Stimulated activated CD8-positive, alpha-beta memory T cell treated with anti-CD3 and anti-CD28 coated beads, Interleukin-12 subunit alpha, Interleukin-12 subunit beta, amount 100 ng/mL, for 4 hours (primary cell): ENCODE data around the gene SCART1.
"Not testable (repeated sequence)": the region's sequence is repeated elsewhere in the genome, so short reads cannot be mapped to it uniquely, and the experiment has no call there.

Experiments
- DNase-seq: peaks from one replicate; pipeline ENCODE4 v3.0.0-alpha.2; 2020; ENCODE audit warnings: low read depth

The SCART1 gene

DNA sequence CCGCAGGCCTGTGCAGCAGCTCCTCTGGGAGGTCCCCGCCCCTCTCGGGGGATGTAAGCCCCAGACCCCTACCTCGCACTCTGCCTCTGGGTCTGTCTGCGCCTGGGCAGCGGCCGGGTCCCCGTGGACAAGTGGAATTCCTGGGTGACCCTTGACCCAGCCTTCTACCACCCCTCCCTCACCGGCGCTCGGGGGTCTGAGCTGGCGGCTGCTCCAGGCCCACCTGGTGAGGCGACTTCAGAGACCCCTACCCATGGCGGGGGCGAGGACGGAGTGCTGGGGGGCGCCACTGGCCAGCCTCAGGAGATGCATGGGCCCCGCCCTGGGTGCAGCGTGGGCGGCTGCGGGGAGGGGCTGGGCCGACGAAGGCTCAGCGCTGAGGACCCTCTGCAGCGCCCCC, 21.0 kb upstream of the SCART1 start:
- not testable (repeated sequence) for DNase-seq

DNA sequence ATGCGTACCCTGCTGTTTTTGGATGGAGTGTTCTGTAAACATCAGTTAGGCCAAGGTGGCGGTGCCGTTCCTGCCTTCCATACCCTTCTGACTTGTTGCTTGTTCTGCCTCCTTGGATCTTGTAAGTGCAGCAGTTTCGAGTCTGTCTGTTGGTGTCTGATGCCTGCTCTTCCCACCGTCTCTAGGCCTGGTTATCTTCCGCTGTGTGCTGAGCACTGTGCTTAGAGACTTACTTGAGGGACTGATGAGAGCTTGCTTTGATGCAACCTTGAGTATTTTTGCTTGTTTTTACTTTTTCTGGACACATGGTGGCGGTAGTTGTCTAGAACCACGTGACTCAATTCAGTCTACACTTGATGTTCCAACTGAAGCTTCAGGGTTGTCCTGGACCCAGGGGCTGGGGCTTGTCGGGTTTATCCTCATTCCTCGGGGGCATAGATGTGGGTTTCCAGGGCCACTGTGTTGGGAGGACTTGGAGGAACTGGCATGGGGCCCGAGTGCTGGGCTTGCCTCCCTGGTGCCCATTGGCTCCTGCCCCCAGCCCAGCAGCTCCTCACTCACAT, 15.0 kb upstream of the SCART1 start:
- DNase-seq, result no peak

DNA sequence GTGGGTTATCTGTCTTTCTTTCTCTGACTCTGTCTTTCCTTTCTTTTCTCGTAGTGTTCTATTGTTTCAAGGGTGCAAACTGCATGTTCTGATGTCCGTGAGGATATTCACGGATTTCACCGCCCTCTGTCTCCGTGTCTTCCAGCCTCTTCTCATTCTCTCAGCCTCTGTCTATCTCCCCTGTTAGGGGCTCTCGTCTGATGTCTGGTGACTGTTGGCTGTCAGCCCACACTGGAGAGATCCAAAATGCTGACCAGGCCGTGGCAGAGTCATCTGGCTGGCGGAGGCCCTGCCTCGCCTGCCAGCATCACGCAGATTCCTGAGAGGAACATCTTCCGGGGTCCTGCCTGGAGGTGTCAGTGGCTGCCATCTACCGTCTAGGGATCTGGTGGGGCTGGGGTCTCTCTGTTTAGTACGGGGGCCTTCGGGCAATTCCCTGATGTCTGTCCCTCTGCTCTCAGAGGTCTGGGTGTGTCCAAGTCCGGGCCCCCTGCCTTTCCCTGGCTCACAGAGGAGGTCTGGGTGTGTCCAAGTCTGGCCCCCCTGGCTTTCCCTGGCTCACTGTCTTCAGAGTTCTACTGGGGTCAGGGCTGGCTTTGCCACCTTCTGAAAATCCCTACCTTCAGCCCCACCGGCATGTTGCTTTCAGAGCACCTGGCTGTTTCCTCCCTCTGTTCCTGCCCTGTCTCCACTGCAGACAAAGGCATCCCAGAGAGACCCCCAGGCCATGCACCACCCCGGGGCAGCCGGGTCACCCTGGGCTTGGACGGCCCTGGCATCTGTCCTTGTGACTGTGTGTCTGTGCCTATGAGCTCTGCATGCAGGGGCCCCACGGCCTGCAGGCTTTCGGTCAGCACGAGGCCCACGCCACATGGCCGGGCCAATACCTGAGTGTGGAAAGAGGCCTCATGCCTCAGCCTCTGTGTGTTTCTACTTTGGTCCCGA, 14.0 kb upstream of the SCART1 start:
- DNase-seq, result no peak

DNA sequence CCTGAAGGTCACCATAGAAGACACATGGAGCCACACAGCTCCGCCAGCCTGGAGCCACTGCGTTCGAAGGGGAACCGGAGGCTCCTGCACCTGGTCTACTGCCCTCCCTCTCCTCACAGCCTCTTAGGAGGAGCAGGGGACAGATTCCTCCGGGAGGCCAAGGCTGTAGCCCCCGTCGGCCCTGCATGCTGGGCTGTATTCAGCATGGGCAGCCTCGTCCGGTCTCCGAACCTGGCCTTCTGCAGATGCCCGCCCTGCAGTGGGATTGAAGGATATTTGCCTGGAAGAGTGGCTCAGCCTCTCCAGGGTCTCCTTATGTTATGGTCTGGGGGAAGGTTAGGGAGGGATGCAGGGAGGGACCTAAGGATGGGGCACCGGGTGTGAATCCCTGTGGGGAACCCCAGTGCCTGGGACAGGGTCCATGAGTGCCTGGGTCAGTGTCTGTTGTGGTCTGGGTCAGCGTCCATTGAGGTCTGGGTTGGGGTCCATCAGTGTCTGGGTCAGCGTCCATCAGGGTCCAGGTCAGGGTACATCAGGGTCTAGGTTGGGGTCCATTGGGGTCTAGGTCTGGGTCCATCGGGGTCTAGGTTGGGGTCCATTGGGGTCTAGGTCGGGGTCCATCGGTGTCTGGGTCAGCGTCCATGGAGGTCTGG, 13.0 kb upstream of the SCART1 start:
- DNase-seq, result no peak

DNA sequence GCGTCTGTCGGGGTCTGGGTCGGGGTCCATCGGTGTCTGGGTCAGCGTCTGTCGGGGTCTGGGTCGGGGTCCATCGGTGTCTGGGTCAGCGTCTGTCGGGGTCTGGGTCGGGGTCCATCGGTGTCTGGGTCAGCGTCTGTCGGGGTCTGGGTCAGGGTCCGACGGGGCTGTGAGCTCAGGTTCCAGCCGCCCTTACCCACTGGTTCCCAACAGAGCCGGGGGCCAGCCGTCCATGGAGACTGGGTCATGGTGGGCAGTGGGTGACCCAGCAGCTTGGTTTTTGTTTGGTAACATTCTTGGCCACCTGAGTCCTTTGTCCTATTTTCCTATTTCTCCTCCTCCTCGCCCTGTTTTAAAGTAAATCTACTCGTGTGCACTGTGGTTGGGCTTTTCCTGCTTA, 12.4 kb upstream of the SCART1 start:
- not testable (repeated sequence) for DNase-seq

DNA sequence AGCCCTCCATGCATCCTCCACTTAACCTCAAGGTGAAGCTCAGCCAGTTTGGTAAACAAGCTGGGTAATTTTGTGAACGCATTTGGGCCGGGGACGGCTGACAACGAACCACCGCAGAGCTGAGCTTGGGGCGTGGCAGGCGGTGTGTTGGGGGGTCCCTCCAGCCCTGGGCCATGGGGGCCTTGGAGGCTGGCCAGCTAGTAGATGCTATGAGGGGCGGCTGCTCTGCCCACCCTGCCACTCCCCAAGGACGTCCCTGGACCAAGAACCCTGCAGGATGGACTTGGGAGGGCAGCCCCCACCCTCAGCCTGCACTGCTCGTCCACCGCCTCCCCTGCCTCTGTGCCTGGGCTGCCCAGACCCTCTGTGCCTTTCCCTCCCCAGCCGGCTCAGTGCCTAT, 12.0 kb upstream of the SCART1 start:
- DNase-seq, result no peak

DNA sequence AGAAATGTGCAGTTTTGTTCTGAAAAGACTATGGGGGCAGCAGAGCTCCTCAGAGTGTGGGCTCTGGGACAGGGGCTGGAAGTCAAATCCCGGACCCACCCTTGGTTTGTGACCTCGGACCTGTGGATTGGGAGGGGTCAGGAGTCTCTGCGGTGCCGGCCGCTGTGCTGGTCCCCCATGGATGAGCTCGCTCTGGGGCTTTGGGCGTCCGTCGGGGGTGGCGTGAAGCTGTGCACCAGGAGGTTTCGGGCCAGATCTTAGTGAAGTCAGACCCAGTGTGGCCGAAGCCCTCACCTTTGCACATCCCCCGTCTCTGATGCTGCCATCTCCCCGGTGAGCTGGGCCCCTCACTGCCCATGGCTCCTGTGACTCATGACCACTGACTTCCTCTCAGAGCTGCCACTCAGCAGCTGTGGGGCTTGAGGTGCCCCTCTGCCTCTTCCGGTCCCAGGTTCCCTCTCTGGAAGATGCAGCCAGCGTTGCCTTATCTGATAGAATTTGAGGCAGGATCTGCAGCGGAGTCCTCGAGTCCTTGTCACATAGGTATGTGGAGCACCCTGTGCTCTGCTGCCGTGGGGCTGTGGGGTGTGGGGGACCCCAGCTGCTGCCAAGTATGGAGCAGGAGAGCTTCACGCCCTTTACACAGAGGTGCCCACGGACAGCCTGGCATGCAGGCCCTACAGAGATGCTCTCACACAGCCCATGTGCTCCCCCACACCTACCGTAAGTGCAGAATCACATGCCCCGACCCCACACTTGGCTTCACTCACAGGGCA, 11.4 kb upstream of the SCART1 start:
- no peak for DNase-seq

DNA sequence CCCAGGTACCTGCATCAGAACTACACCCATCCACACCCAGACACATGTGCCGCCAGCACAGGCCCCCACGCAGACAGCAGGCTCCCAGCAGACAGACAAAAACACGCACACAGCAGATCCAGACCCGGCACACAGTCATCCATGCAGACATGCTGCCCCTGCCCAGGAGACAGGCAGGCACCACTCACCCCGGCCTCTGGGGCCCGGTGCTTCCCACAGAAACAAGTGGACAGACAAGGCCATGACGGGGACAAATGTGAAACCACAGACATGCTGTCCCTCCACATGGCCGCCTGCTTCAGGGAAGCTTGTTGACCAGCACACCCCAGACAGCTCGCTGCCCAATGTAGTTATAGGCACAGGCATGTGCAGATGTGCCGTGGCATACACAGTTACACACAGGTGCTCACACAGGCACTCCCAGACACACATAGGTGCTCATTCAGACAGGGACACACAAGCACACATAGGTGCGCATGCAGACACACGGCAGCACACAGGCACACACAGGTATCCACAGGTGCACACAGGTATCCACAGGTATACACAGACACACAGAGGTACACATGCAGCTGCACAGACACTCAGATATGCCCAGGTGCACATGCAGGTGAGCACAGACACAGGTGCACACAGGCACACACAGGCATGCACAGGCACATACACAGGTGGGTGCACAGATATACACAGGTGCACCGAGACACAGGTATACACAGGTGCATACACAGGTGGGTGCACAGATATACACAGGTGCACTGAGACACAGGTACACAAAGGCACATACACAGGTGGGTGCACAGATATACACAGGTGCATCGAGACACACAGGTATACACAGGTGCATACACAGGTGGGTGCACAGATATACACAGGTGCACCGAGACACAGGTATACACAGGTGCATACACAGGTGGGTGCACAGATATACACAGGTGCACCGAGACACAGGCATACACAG, 10.5 kb upstream of the SCART1 start:
- no peak for DNase-seq

DNA sequence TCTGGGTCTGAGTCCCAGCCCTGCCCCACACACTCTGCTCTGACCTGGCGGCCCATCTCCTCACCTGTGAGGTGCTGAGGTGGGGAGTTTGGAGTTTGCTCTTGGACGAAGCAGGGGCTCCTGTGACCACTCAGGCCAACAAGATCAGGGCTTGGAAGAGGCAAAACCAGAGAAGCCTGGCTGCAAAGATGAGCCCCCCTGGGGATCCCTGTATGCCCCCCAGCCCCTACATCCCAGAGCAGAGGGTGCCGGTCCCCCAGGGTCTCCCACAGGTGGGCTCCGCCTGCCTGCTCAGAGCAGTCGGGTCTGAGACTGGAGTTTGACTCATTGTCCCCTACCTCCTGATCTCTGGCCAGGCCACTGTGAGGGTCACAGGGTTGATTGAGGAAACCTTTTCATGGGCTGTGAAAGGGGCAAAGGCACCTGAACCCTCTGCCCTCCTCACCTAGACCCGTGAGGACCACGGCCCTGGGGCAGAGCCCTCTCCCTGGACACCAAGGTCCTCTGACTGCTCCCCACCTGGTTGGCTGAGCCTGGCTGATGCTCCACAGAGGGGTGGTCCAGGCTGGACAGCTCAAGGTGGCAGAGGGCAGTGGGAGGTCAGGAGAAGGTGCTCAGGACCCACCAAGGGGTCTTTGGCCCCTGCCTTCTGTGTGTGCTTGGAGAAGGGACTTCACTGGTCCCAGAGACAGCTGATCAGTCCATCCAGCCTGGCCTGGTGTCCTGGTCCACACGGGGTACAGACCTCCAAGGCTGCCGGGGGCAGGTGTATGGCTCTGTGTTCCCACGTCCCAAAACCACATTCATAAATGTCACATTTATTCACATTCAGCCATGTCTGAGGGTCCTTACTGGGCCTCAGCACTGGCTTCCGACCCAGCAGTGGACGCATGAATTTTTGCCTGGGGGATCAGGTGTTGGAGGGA, 9.1 kb upstream of the SCART1 start:
- DNase-seq, result no peak

DNA sequence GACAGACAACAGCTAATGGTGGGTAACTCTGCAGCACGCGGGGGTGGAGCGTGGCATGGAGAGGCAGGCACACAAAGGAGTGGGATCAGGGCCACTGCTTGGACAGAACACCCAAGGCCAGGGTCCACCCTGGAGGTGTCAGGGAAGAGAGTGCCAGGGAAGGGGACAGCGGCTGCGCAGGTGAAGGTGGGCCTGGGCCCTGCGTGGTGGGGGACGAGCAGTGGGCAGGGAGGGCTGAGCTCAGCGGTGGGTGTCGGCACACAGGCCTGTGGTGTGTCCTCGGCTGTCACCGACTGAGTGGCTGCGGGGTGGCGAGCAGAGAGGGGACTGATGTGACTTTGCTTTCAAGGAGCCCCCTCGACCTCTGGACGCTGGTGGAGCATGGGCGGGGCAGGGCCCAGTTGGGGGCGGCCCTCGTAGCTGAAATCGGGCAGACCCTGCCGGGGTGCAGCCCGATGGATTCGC, 8.4 kb upstream of the SCART1 start:
- no peak for DNase-seq

DNA sequence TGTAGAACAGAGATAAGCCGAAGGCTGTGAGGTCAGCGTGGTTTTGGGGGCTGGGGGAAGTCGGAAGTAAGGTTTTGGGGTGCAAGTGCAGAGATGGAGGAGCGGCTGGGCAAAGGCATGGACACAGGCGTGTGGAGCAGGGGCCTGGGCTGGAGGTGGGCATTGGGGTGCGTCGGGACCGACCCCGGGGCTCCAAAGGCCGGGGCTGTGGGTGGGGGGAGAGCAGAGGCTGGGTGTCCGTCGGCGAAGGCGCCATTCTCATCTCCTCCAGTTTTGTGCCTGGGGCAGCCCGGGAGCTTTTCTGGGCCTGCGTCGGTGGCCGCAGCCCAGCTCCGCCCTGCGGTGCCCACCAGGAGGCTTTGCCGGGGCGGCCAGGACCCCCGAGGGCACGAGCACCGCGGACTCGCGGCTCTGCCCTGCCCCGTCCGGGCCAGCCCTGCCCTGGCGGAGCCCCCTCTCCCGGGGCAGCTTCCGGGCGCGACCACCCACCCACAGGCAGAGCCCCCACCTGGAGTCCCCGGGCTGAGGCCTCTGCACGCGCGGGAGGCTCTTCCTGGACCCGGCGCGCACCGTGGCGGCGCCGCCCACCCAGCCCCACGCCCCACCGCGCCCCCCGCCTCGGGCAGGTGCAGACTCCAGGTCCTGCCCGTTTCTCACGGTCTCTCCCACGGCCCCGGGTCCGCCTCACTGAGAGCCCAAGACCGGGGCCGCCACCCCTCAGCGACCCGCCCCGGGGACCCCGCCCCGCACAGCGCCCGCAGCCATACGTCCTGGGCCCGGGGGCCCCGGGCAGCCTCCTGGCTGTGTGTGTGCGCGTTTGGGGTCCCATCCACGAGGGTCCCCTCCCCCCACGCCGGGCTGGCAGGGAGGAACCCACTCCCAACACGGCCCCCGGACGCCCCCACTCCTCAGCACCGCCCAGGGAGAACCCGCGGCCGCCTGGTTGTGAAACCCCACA, 7.7 kb upstream of the SCART1 start:
- DNase-seq, result no peak

DNA sequence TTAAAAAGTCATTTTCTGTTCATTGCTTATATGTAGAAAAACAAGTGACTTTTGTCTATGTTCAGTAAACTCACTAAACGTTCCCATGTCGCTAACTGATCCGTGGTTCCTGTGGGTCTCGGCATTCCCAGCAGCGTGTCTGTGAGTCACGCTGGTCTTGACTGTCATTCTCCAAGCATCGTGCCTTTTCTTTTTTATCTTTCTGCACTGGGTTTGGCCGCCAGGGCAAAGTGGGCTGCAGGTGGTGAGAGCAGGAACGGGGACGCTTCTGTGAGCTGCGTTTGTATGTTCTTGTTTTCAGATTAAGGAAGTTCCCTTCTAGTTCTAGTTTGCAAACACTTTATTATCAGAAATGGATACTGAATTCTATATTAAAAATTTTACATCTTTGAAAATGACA, 6.8 kb upstream of the SCART1 start:
- DNase-seq, result no peak

DNA sequence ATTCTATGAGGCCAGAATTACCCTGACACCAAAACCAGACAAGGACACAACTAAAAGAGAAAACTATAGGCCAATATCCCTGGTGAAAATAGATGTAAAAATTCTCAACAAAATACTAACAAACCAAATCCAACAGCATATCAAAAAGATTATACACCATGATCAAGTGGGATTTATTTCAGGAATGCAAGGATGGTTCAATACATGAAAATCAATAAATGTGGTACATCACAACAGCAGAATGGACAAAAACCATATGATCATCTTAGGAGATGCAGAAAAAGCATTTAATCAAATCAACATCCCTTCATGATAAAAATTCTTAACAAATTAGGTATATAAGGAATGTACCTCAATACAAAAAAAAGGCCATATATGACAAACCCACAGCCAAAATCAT, 5.6 kb upstream of the SCART1 start:
- DNase-seq, result no peak

DNA sequence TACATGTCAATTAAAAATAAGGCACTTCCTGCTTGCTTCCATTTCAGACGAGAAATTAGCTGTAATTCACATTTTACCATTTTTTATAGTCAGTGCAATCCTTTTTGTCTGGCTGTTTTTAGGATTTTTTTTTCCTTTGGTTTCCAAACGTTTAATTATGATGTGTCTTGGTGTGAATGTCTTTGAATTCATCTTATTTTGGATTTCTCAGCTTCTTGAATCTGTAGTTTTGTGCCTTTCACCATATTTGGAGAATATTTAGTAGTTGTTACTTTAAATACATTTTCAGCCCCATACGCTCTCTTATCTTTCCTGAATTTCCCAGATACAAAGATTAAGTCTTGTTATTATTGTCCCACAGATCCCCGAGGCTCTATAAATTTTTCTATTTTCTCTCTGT, 2.4 kb upstream of the SCART1 start:
- DNase-seq, result no peak

DNA sequence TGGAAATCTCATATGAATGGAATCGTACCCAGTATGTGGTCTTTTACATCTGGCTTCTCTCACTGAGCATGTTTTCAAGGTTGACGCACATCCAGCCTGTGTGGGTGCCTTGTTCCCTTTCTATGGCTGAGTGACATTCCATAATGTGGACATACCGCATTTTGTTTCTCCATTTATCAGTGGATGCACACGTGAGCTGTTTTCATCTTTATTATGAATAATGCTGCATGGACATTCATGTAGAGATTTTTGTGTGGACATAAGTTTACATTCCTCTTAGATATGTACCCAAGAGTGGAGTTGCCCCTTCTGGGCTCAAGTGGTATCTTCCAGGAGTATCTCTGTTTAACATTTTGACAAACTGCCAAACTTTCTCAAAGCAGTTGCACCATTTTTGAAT, 1.3 kb upstream of the SCART1 start:
- DNase-seq, result no peak

DNA sequence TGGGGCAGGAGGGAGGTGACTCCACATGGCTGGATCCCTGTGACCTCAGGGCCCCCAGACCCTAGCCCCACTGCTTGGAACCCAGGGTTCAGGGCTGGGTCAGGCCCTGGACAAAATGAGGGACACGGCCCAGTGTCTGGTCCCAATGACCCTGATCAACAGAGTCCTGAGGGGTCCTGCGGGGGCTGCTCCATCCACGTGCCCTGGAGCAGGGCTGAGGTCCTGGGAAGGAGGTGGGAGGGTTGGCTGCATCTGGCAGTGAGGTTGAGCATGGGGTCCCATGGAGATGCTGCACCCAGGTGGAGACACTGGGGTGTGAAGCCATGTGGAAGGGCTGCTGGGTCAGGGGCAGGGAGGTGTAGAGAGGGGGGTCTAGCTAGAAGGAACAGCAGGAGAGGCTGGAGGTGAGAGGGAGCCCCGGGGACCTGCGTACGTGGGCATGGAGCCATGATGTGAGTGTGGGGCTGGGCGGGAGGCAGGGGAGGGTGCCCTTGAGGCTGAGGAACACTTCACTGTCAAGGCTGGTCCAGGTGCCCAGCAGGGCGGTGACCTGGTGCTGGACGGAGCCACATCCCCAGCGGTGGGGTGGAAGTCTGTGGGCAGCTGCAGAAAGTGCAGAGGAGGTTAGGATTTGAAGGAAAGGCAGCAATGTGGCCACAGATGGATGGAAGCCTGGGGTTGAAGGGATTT, 604 bp downstream of the SCART1 start:
- no peak for DNase-seq

DNA sequence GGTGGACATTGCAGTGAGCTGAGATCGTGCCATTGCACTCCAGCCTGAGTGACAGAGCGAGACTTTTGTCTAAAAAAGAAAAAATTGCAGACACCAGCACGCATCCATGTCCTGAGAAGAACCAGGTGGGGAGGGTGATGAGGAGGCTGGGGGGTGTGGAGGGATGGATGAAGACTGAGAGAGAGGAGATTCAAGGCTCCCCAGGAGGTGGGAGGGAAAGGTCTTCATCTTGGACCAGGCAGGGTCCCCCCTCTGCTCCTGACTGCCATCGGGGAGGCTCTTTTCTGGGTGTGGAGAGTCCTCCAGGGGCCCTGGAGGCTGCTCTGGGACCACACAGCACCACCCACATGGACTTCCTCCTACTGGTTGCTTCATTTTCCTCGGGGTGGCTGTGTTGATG, 1.5 kb downstream of the SCART1 start:
- no peak for DNase-seq

DNA sequence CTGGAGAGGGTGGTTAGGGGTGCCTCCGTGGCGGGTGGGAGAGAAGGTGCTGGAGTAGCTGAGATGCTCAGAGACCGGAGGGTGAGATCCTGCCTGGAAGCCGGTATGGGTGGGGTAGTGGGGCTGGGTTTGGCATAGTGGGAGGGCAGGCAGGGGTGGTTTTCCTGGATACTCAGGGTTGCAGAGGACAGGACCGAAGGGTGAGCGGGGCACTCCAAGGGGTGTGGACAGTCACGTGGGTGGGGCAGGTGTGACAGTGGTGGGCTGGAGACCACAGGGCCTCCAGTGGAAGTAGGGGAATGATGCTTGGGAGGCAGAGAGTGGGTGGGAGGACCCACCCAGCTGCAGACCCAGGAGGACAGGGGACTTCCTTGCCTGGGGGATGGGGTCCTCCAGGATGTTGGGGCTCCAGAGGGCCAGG, 1.9 kb downstream of the SCART1 start:
- DNase-seq, result no peak
